B cell (primary cell): ENCODE data around the gene LBH. TPM values are rescaled to one million over a fixed set of nuclear protein-coding genes. Genes with fewer than 3 reads are reported as not detected.

Experiments used
- ATAC-seq: fragments of 200-7000 bp; cut with Tn5 transposase; one replicate; pipeline ENCODE4 v1.10.0; 2021; ENCODE audit warnings: low read depth, mild to moderate bottlenecking, moderate number of reproducible peaks, moderate library complexity
- CTCF ChIA-PET: fragments of 350-600 bp; sonication (Branson Sonifier 250); formaldehyde crosslinking; loops from one replicate; lab custom pipeline; 2021; ENCODE audit warnings: antibody characterized with exemption, inconsistent platforms; lab: Charles Lee
- POLR2A ChIA-PET: fragments of 350-600 bp; sonication (Branson Sonifier 250); formaldehyde crosslinking; loops from one replicate; lab custom pipeline; 2021; ENCODE audit warnings: antibody characterized with exemption; lab: Charles Lee
- DNase-seq: peaks from one replicate; pipeline ENCODE4 v3.0.0; 2013
- H2AFZ ChIP-seq: 2 replicates; pipeline ENCODE4 v1.6.1; 2012; ENCODE audit warnings: mild to moderate bottlenecking, low read depth, low read length; ENCODE audit not compliant: insufficient read depth, poor library complexity, severe bottlenecking
- H3K27ac ChIP-seq, 2 donors: 1 replicate in 1 of 2; 2 replicates in 1 of 2; pipeline ENCODE4 v1.5.1; 2012 to 2013; ENCODE audit warnings: low read length in 2 of 2, mild to moderate bottlenecking in 2 of 2, moderate library complexity in 1 of 2
- H3K27me3 ChIP-seq, 4 experiments: fragments of 200-600 bp in 1 of 4; sonication (generic) in 1 of 4; replicated peaks in 1 of 4; 1 replicate in 2 of 4; 2 replicates in 2 of 4; pipeline versions ENCODE4 v1.6.1 to v1.7.0; 2013 to 2016; ENCODE audit warnings: low read length in 3 of 4, mild to moderate bottlenecking in 2 of 4, mixed read lengths in 1 of 4, moderate library complexity in 1 of 4; ENCODE audit not compliant: insufficient read depth in 4 of 4, control insufficient read depth in 3 of 4; ENCODE audit errors: control extremely low read depth in 1 of 4
- H3K36me3 ChIP-seq, 2 experiments: replicated peaks in 1 of 2; 1 replicate in 1 of 2; 2 replicates in 1 of 2; pipeline versions ENCODE4 v1.6.1 to v1.7.1; 2013; ENCODE audit warnings: low read length in 1 of 2; ENCODE audit not compliant: insufficient read depth in 2 of 2, control insufficient read depth in 1 of 2; ENCODE audit errors: control extremely low read depth in 1 of 2, extremely low read depth in 1 of 2
- H3K4me1 ChIP-seq, 2 donors: fragments of 200-600 bp in 1 of 2; sonication (generic) in 1 of 2; 1 replicate in 1 of 2; 2 replicates in 1 of 2; pipeline versions ENCODE4 v1.5.1 to v1.6.1; 2013 to 2017; ENCODE audit warnings: low read length in 2 of 2; ENCODE audit not compliant: control insufficient read depth in 2 of 2, insufficient read depth in 2 of 2
- H3K4me2 ChIP-seq: replicated peaks from 2 replicates; pipeline ENCODE3; 2012; ENCODE audit warnings: mild to moderate bottlenecking, low read depth, low read length; ENCODE audit not compliant: poor library complexity, severe bottlenecking
- H3K4me3 ChIP-seq, 5 experiments: fragments of 200-600 bp in 1 of 5; sonication (generic) in 1 of 5; 1 replicate in 3 of 5; 2 replicates in 2 of 5; pipeline versions ENCODE4 v1.5.1 to v1.7.0; 2011 to 2016; ENCODE audit warnings: low read length in 4 of 5, mild to moderate bottlenecking in 4 of 5, low read depth in 2 of 5, control low read depth in 1 of 5, moderate library complexity in 1 of 5; ENCODE audit not compliant: insufficient read depth in 1 of 5; ENCODE audit errors: control extremely low read depth in 1 of 5, extremely low read depth in 1 of 5
- H3K79me2 ChIP-seq: fragments of 200-600 bp; sonication (generic); one replicate; pipeline ENCODE4 v1.6.0; 2016; ENCODE audit warnings: low read length; ENCODE audit not compliant: control insufficient read depth, insufficient read depth
- H3K9ac ChIP-seq: fragments of 200-600 bp; sonication (generic); 2 replicates; pipeline ENCODE4 v1.6.1; 2017; ENCODE audit warnings: mild to moderate bottlenecking, low read length, moderate library complexity
- H3K9me3 ChIP-seq, 3 donors: one replicate each; pipeline versions ENCODE4 v1.6.1 to v1.7.1; 2013; ENCODE audit warnings: low read length in 2 of 3; ENCODE audit not compliant: control insufficient read depth in 2 of 3, insufficient read depth in 1 of 3; ENCODE audit errors: control extremely low read depth in 1 of 3
- H4K20me1 ChIP-seq: 2 replicates; pipeline ENCODE4 v1.6.0; 2012; ENCODE audit warnings: mild to moderate bottlenecking, low read length; ENCODE audit not compliant: insufficient read depth, control insufficient read depth, poor library complexity, severe bottlenecking
- H3K27ac Mint-ChIP-seq: one replicate; pipeline ENCODE4 v1.8.0; 2021; ENCODE audit warnings: mixed read lengths
- H3K27me3 Mint-ChIP-seq: one replicate; pipeline ENCODE4 v1.8.0; 2021; ENCODE audit warnings: mixed read lengths
- H3K4me1 Mint-ChIP-seq: one replicate; pipeline ENCODE4 v1.8.0; 2021; ENCODE audit warnings: mixed read lengths
- H3K4me3 Mint-ChIP-seq: one replicate; pipeline ENCODE4 v1.8.0; 2021; ENCODE audit warnings: mixed read lengths
- H3K9me3 Mint-ChIP-seq: one replicate; pipeline ENCODE4 v1.8.0; 2022; ENCODE audit warnings: mixed read lengths; ENCODE audit not compliant: insufficient read depth
- EZH2 ChIP-seq: IDR thresholded peaks from 2 replicates; pipeline ENCODE4 v1.6.1; 2012; ENCODE audit warnings: borderline replicate concordance, low read depth, mild to moderate bottlenecking, moderate library complexity, low read length; ENCODE audit not compliant: insufficient read depth, poor library complexity, severe bottlenecking
- WGBS: methylation state at CpG from one replicate; pipeline ENCODE4 v1.1.5; 2013; ENCODE audit warnings: missing lambda C conversion rate; ENCODE audit not compliant: insufficient coverage; 5-methylcytosine and 5-hydroxymethylcytosine counted together
- intact Hi-C: fragments of 100-400 bp; cut with micrococcal nuclease; formaldehyde crosslinking; loops from one replicate; pipeline ENCODE4 v1.10.0; 2022
- polyA plus RNA-seq: library from polyadenylated mRNA; depleted of rRNA; stranded (reverse); fragments of >200 nt; gene quantifications from 2 replicates; pipeline ENCODE4 v1.2.3, GENCODE V29; 2012
- total RNA-seq, 2 donors: library from RNA; stranded (reverse); fragments of 120-200 nt in 1 of 2; gene quantifications; 1 replicate in 1 of 2; 2 replicates in 1 of 2; pipeline versions ENCODE4 v1.2.3 to v1.2.4, GENCODE V29; 2013 to 2022
- TF ChIP-seq, protein P1 (sequence below): fragments of 200-600 bp; IDR thresholded peaks from one replicate; pipeline ENCODE4 v1.8.0; 2022; ENCODE audit warnings: antibody characterized with exemption, mild to moderate bottlenecking

The LBH gene
- total and polyA plus RNA-seq, 2 donors (not counting 1 experiment from before 2014, with no cell fraction given): 158 to 201 TPM

- peaks cover 4 to 54% of the 10 kb centered on the region in 2 experiments for H3K36me3 ChIP-seq
- Mint-ChIP-seq H3K4me1 (peaks cover 71% of the 10 kb centered on the region), H3K4me3 (peak overlapping the region; percentile 80), H3K9me3 (no peaks in the 10 kb centered on the region), H3K27me3 (no peaks in the 10 kb centered on the region), H3K27ac (peak overlapping the region; percentile 98)
- WGBS: 53% methylated on average over 10 of the region's 12 CpGs
- H4K20me1 ChIP-seq: peaks cover 72% of the 10 kb centered on the region
- intact Hi-C loops: loop anchor here (5.0 kb wide), 4 partner anchors 33 to 998 kb away; partner anchors contain the start of gene EHD3
- H3K4me1 ChIP-seq: peaks cover 62 to 71% of the 10 kb centered on the region in 2 donors
- H3K79me2 ChIP-seq: peaks cover 91% of the 10 kb centered on the region
- H3K9me3 ChIP-seq: peaks cover 0 to 3% (median 0%) of the 10 kb centered on the region in 3 donors
- H3K9ac ChIP-seq: peak overlapping the region; percentile 96
- CTCF ChIA-PET: interaction anchor here (0.7 to 13.1 kb wide), 22 partner anchors 9 to 474 kb away, joined by 3 to 148 read pairs (median 6); partner anchors contain the start of genes LCLAT1 and YPEL5
- H3K4me3 ChIP-seq: peak overlapping the region; percentile 84 to 94 (median 93)
- H3K27ac ChIP-seq: peak overlapping the region; percentile 43 to 94
- H3K27me3 ChIP-seq: no peaks in the 10 kb centered on the region
- ATAC-seq (no peak), DNase-seq (no peak)
- TF ChIP-seq, protein P1, sequence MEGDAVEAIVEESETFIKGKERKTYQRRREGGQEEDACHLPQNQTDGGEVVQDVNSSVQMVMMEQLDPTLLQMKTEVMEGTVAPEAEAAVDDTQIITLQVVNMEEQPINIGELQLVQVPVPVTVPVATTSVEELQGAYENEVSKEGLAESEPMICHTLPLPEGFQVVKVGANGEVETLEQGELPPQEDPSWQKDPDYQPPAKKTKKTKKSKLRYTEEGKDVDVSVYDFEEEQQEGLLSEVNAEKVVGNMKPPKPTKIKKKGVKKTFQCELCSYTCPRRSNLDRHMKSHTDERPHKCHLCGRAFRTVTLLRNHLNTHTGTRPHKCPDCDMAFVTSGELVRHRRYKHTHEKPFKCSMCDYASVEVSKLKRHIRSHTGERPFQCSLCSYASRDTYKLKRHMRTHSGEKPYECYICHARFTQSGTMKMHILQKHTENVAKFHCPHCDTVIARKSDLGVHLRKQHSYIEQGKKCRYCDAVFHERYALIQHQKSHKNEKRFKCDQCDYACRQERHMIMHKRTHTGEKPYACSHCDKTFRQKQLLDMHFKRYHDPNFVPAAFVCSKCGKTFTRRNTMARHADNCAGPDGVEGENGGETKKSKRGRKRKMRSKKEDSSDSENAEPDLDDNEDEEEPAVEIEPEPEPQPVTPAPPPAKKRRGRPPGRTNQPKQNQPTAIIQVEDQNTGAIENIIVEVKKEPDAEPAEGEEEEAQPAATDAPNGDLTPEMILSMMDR: no peak
- TF ChIP-seq EZH2: no peak
- POLR2A ChIA-PET: interaction anchor here (1.3 to 5.2 kb wide), 6 partner anchors 11 to 213 kb away, joined by 4 to 59 read pairs (median 20); partner anchors contain the start of gene LCLAT1
- H2AFZ ChIP-seq: no peak overlapping the region
- peak overlapping the region; percentile 98 for H3K4me2 ChIP-seq
Observed at GRCh38 chr2:30234180-30234971, 3.0 kb downstream of the LBH start.
